ENCODE results near the gene KERA.

KERA gene

GRCh38 chr12:91007531-91008290 is 50.1 kb downstream of the KERA start:
- no peak for DNase-seq

DNA sequence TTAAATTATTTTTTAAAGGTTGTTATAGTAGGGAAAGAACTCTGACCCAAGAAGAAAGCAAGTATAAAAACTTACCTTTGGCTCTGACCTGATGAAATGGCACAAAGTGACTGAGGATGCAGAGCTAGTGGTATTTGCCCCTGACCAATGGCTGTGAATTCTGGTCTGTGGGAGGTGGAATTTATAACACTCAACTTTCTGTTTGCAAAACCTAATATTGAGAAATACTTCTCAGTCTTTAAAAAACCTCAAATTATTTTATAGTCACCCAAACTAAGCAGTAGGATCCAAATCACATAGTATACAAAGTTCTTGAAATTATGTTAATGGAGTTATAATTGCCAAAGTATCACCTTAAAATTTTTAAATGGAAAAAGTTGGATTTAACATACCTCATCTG is 53.0 kb downstream of the KERA start, which contains the start of gene EPYC:
Gene EPYC, minus strand, starts transcription at position 101 of the 400 bp plus-strand sequence. CDS start 2,407 bp downstream, outside the sequence.
- DNase-seq: no peak

DNA sequence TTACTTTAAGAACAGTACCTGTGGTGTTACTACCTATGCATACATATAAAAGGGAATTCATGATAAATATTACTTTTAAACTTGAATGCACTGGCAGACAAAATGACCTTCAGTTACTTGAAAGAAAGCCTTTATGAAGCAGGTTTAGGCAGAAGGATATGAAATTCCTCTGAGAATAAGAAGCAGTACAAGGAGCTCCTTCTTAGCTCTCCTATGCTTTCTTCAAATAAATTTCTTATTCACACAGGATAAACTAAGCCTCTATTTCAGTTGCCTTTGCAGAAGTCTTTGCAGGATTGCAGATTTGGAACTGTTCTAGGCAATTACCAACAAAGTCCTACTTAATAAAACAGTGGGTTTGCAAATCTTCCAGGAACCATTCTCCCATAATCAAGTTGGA is 54.1 kb downstream of the KERA start:
- no peak for DNase-seq

- DNase-seq: no peak
Observed at GRCh38 chr12:91001306-91001705, 56.5 kb downstream of the KERA start.
